ENCODE measurements around the gene COL23A1. TPM values are rescaled to one million over a fixed set of nuclear protein-coding genes. Genes with fewer than 3 reads are reported as not detected.

The COL23A1 gene
- total RNA-seq, 4 donors from 2014 or later: 2.5 to 3.4 (median 3.0) TPM

GRCh38 chr5:178284996-178285395 is 305.2 kb downstream of the COL23A1 start:
- DNase-seq (ENCODE audit: low spot score in 2 of 2): no peak
- intact Hi-C loops (cut with DNase I; ENCODE audit: low total_unique reads): loop anchor here (5.0 kb wide), 1 partner anchor 307 kb away; the partner anchor contains the start of gene COL23A1
- TF ChIP-seq POLR2A (IDR thresholded peaks at IDR 0.05) (no peak), CTCF (IDR thresholded peaks at IDR 0.05) (no peak)

GRCh38 chr5:178284093-178284675 is 306.0 kb downstream of the COL23A1 start:
- intact Hi-C loops (cut with DNase I; ENCODE audit: low total_unique reads): loop anchor here (5.0 kb wide), 1 partner anchor 308 kb away; the partner anchor contains the start of gene COL23A1
- TF ChIP-seq POLR2A (IDR thresholded peaks at IDR 0.05): no peak
- DNase-seq (ENCODE audit: low spot score in 2 of 2): no peak
- 61 to 65% methylated on average over 3 of the region's 3 CpGs for WGBS, 2 donors
- H3K4me3 ChIP-seq (ENCODE audit: low read depth, poor library complexity, severe bottlenecking): no peak overlapping the region

More at GRCh38 chr5:178284996-178285395, 305.2 kb downstream of the COL23A1 start:
- H3K4me3 ChIP-seq (ENCODE audit: low read depth, poor library complexity, severe bottlenecking): no peak overlapping the region
- WGBS, 2 donors: 83 to 90% methylated on average over 7 of the region's 7 CpGs

GRCh38 chr5:178283520-178283919 is 306.7 kb downstream of the COL23A1 start:
- TF ChIP-seq CTCF (IDR thresholded peaks at IDR 0.05) (no peak), POLR2A (IDR thresholded peaks at IDR 0.05) (no peak)
- WGBS, 2 donors: 92 to 94% methylated on average over 3 of the region's 3 CpGs
- intact Hi-C loops (cut with DNase I; ENCODE audit: low total_unique reads): loop anchor here (5.0 kb wide), 1 partner anchor 309 kb away; the partner anchor contains the start of gene COL23A1
- DNase-seq (ENCODE audit: low spot score in 2 of 2): no peak
- no peak overlapping the region for H3K4me3 ChIP-seq (ENCODE audit: low read depth, poor library complexity, severe bottlenecking)

- no peak for TF ChIP-seq POLR2A (IDR thresholded peaks at IDR 0.05)
- intact Hi-C loops (cut with DNase I; ENCODE audit: low total_unique reads): loop anchor here (5.0 kb wide), 1 partner anchor 310 kb away; the partner anchor contains the start of gene COL23A1
- H3K4me3 ChIP-seq (ENCODE audit: low read depth, poor library complexity, severe bottlenecking): no peak overlapping the region
- DNase-seq (ENCODE audit: low spot score in 2 of 2): no peak
- 89 to 94% methylated on average over 4 of the region's 4 CpGs for WGBS, 2 donors
Measured at GRCh38 chr5:178282391-178282790, 307.8 kb downstream of the COL23A1 start.

- intact Hi-C loops (cut with DNase I; ENCODE audit: low total_unique reads): loop anchor here (5.0 kb wide), 1 partner anchor 311 kb away; the partner anchor contains the start of gene COL23A1
- DNase-seq (ENCODE audit: low spot score in 2 of 2): no peak
- TF ChIP-seq CTCF (IDR thresholded peaks at IDR 0.05) (no peak), POLR2A (IDR thresholded peaks at IDR 0.05) (no peak)
- H3K4me3 ChIP-seq (ENCODE audit: low read depth, poor library complexity, severe bottlenecking): no peak overlapping the region
- 81 to 89% methylated on average over 19 of the region's 19 CpGs for WGBS, 2 donors
Measured at GRCh38 chr5:178281331-178281730, 308.9 kb downstream of the COL23A1 start.

GRCh38 chr5:178280631-178281030 is 309.6 kb downstream of the COL23A1 start:
- WGBS, 2 donors: 84 to 90% methylated on average over 5 to 7 of the region's 9 CpGs
- no peak for DNase-seq (ENCODE audit: low spot score in 2 of 2)
- intact Hi-C loops (cut with DNase I; ENCODE audit: low total_unique reads): loop anchor here (5.0 kb wide), 1 partner anchor 312 kb away; the partner anchor contains the start of gene COL23A1
- no peak overlapping the region for H3K4me3 ChIP-seq (ENCODE audit: low read depth, poor library complexity, severe bottlenecking)
- no peak for TF ChIP-seq CTCF (IDR thresholded peaks at IDR 0.05)
- no peak for TF ChIP-seq POLR2A (IDR thresholded peaks at IDR 0.05)

All from lower leg skin (tissue), 4 donors.